ENCODE results near the gene PRMT1.

DNA sequence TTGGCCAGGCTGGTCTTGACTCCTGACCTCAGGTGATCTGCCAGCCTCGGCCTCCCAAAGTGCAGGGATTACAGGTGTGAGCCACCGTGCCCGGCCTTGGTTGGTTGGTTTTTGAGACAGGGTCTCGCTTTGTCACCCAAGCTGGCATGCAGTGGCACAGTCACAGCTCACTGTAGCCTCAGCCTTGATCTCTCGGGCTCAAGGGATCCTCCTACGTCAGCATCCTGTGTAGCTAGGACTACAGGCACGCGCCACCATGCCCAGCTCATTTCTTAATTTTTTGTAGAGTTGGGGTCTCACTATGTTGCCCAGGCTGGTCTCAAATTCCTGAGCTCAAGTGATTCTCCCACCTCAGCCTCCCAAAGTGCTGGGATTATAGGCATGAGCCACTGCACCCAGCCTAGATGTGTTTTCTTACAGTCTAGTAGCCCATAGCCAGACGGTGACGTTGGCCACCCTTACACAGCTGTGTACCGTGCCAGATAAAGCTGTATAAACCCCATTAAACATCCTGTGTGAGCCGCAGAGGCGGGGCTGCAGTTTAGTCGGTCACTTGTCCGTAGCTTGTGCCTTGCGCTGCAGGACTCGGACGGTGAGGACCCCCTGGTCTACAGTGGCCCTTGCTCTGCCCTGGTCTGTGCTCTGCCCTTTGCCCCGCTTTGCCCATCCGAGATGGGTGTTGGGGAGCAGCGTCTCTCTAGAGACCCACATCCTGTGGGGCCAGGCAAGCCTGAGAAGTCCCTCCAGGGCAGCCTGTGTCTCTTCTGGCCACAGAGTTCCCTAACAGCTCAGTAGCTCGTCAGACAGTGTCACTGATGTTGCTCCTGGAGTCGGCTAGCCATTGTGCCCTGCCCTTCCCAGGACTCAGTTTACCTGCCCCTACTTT lies 21.3 kb upstream of the PRMT1 start:
- TF ChIP-seq, protein P1, sequence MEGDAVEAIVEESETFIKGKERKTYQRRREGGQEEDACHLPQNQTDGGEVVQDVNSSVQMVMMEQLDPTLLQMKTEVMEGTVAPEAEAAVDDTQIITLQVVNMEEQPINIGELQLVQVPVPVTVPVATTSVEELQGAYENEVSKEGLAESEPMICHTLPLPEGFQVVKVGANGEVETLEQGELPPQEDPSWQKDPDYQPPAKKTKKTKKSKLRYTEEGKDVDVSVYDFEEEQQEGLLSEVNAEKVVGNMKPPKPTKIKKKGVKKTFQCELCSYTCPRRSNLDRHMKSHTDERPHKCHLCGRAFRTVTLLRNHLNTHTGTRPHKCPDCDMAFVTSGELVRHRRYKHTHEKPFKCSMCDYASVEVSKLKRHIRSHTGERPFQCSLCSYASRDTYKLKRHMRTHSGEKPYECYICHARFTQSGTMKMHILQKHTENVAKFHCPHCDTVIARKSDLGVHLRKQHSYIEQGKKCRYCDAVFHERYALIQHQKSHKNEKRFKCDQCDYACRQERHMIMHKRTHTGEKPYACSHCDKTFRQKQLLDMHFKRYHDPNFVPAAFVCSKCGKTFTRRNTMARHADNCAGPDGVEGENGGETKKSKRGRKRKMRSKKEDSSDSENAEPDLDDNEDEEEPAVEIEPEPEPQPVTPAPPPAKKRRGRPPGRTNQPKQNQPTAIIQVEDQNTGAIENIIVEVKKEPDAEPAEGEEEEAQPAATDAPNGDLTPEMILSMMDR (IDR thresholded peaks at IDR 0.05): no peak
- TF ChIP-seq POLR2A (IDR thresholded peaks at IDR 0.05) (no peak), POLR2AphosphoS5 (IDR thresholded peaks at IDR 0.05; ENCODE audit: insufficient read depth in 1 of 2, low read depth in 1 of 2) (no peak)
